GM18858 (cell line): ENCODE measurements around the gene ZFC3H1.

Source experiments
- ATAC-seq: cut with Tn5 transposase; IDR thresholded peaks from one replicate; pipeline ENCODE4 v1.9.1; 2021; ENCODE audit not compliant: unreplicated experiment

Gene ZFC3H1

GRCh38 chr12:71682466-71682865 is 18.8 kb upstream of the ZFC3H1 start:
- ATAC-seq, result no peak

DNA sequence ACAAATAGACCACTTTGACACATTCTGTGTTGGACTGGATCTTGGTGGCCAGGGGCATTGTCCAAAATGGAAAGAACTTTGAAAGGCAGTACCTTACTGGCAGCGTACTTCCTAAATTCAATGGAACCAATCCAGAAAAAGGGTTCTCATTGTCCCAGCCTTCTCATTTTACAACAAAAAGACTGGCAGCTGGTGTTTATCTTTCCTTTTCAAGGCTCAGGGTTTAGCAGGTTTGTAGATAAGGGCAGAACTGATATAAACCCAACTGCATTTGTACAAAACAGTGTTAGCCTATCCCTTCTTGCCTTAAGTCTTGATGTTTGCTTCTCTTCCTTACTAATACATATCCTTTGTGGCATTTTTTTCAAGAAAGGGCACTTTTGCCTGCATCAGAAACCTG is 8.2 kb upstream of the ZFC3H1 start:
- no peak for ATAC-seq

DNA sequence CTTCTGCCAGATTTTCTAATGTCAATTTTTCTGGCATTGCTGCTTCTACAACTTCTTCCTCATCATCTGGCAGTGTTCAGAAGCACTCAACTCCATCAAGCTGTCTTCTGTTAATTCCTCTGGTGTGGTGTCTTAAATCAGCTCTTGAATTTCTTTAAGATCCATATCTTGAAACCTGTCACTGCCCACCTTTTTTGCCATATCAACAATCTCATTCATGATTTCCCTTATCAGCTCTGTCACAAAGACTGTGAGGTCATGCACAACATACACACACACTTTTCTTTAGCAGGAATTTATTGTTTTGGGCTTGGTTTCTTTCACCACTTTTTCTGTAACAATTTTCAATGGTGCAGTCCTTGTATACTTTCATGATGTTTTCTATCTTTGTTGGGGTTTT is 7.7 kb upstream of the ZFC3H1 start:
- no peak for ATAC-seq

- ATAC-seq, result no peak
These were observed 2.6 kb upstream of the ZFC3H1 start for GRCh38 chr12:71666259-71666658.

- no peak for ATAC-seq
These were observed 1.4 kb upstream of the ZFC3H1 start for GRCh38 chr12:71665090-71665463.

DNA sequence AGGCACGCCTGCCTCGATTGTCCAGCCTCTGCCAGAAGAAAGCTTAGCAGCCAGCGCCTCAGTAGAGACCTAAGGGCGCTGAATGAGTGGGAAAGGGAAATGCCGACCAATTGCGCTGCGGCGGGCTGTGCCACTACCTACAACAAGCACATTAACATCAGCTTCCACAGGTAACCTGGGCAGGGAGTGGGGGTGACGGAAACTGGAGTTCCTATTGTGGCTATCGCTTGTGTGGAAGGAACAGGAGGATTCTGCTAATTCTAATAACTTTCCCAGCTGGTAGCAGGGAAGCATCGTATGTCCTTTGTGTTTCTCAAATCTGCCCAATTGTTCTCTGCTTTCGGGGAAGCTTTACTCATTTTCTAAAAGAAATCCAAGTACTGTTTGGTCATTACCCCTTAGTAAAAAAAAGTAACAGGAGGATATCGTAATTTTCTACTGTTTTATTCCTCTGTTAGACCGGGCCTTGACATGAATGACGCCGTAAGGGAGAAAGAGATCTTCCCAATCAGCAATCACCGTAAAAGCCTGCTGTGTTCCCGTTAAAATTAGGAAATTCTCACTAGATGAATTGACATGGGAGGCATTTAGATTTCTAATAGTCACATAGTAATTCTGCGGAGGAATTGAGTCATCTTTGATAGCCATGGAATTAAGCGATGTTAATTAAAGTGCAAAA is 902 bp upstream of the ZFC3H1 start:
- no peak for ATAC-seq

- ATAC-seq, result peak; percentile 20
These were observed 643 bp downstream of the ZFC3H1 start for GRCh38 chr12:71662849-71663560.

GRCh38 chr12:71661977-71662530 is 1.6 kb downstream of the ZFC3H1 start:
- ATAC-seq, result no peak

GRCh38 chr12:71656740-71657139 is 6.9 kb downstream of the ZFC3H1 start:
- ATAC-seq, result no peak

- no peak for ATAC-seq
These were observed 7.7 kb downstream of the ZFC3H1 start for GRCh38 chr12:71655907-71656306.

DNA sequence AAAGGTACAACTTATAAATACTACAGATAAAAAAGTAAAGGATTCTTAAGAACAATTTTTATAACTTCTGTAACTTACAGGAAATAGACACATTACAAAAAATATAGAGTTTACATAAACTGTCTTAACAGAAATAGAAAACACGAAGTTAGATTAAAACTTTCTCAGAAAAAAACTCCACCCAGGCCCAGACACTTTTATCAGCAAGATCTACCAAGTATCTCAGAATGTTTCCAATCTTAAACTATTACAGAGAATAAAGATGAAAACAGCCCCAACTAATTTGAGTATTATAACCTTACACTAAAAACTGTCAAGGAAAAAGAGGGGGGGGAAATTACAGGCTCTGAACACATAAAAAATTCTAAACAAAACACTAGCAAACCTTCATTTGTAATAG is 8.2 kb downstream of the ZFC3H1 start:
- ATAC-seq, result no peak

DNA sequence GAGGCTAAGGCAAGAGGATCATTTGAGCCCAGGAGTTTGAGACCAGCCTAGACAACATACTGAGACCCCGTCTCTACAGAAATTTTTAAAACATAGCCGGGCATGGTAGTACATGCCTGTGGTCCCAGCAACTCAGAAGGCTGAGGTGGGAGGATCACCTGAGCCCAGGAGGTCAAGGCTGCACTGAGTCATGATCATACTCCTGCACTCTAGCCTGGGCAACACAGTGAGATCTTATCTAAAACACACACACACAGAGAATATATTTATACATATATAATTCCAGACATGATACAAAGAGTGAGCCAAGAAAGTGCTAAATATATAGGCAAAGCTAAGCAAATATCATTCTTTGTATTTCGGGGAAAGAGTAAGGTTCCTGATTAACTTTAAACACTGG is 9.4 kb downstream of the ZFC3H1 start:
- ATAC-seq, result no peak

DNA sequence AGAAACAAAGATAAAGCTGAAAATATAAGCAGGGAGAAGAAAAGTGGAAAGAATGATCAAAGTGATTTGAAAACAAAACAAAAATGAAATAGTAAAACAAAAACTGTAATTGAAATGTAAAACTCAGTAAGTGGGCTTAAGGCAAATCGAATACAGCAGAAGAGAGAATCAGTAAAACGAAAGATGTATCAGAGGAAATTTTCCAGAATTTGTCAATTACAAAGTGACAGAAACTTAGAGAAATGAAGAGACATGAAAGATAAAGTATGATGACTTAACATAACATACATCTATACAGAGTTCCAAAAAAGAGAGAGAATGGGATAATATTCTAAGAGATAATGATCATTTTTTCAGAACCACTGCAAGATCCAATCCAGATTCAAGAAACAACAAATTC is 10.5 kb downstream of the ZFC3H1 start:
- no peak for ATAC-seq

- ATAC-seq, result no peak
These were observed 11.0 kb downstream of the ZFC3H1 start for GRCh38 chr12:71652656-71653055.

GRCh38 chr12:71649401-71649800 is 14.2 kb downstream of the ZFC3H1 start:
- no peak for ATAC-seq

- no peak for ATAC-seq
These were observed 15.1 kb downstream of the ZFC3H1 start for GRCh38 chr12:71648537-71648936.

- ATAC-seq, result no peak
These were observed 17.1 kb downstream of the ZFC3H1 start for GRCh38 chr12:71646512-71646911.

DNA sequence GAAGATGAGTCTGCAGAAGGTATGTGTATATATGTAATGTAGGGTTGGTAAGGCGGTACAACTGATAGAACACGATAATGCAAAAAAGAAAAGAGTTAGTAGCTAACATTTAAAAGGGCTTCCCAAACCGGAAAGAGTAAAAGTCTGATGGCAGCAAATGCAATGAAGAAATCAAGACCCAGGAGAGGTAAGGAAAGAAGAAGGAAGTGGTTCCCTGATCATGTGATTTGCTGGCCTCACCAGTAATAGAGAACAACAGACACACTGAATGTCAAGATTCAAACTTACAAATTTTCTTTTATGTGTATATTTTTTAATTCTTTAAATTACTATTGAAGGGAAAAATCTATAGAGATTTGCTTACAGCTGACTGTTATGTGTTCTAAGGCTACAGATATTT is 18.4 kb downstream of the ZFC3H1 start:
- ATAC-seq, result no peak

DNA sequence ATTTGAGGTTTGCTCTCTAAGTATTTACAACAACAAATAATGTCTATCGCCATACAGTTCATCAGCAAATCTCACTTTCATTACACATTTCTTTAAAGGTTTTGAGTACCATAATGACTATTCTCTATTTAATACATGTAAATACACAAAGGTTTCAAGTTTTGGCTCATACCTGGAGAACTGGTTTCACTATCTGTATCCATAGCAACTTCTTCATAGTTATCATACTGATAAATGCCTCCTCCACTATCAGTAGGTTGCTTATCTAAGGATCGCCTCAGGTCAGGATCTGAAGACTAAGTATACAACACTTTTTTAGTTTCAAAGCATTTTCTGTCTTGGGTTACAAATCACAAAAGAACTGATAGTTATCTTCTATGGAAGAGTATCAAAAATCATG is 21.4 kb downstream of the ZFC3H1 start:
- ATAC-seq, result peak; percentile 57

DNA sequence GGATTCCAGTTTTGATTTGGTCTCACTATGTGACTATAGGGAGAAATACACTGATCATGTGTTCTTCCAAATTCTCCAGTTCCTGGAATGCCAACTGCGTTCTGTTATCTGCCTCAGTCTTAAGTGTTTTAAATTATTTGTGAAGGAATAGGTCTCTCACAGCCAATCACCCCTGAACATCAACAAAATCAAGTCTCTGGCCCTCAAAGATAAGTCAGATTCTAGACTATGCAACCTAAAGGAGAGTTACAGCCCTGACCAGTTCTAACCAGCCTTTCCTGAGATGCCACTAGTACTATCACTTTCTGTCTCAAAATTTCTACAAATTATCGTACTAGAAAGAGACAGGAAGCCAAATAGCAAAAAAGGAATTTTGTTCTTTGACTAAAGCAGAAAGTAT is 22.3 kb downstream of the ZFC3H1 start:
- ATAC-seq, result no peak

GRCh38 chr12:71640316-71640715 is 23.3 kb downstream of the ZFC3H1 start:
- ATAC-seq, result no peak

- no peak for ATAC-seq
These were observed 24.3 kb downstream of the ZFC3H1 start for GRCh38 chr12:71639341-71639760.

GRCh38 chr12:71638499-71638898 is 25.1 kb downstream of the ZFC3H1 start:
- no peak for ATAC-seq
